Loucy (cell line): ENCODE data around the gene NUMB.

Experiments
- CTCF ChIP-seq: fragments of 200-600 bp; sonication (generic); conservative IDR thresholded peaks from 2 replicates; pipeline ENCODE4 v1.5.1; 2014; ENCODE audit warnings: mild to moderate bottlenecking, antibody characterized with exemption, low read length
- EZH2phosphoT487 ChIP-seq: fragments of 200-600 bp; IDR thresholded peaks from 2 replicates; pipeline ENCODE4 v1.6.1; 2018; ENCODE audit warnings: antibody characterized with exemption, mild to moderate bottlenecking, moderate library complexity, borderline replicate concordance

GRCh38 chr14:73422515-73422914, 35.8 kb downstream of the NUMB start:
- TF ChIP-seq CTCF (no peak), EZH2phosphoT487 (no peak)
